ENCODE data around the gene HDGF.

Gene HDGF

GRCh38 chr1:156693848-156694689, 57.4 kb downstream of the HDGF start:
- no peak for DNase-seq

GRCh38 chr1:156692925-156693847, 58.3 kb downstream of the HDGF start:
- no peak for DNase-seq

- DNase-seq, result no peak
Observed at GRCh38 chr1:156692441-156692924, 59.0 kb downstream of the HDGF start.
